Body of pancreas (tissue), 4 donors: Measurements from ENCODE around the gene COX4I1. TPM values are rescaled to one million over a fixed set of nuclear protein-coding genes. Genes with fewer than 3 reads are reported as not detected.

Source experiments
- ATAC-seq: fragments of 150-250 bp; one replicate; pipeline ENCODE4 v1.9.1; 2016
- DNase-seq, 4 donors: peaks; one replicate each; pipeline ENCODE4 v3.0.0-alpha.2; 2019
- H3K27ac ChIP-seq, 4 donors: fragments of 200-600 bp; sonication (generic); 1 replicate in 3 of 4; 2 replicates in 1 of 4; pipeline versions ENCODE4 v1.5.1 to v1.6.1; 2016 to 2019; ENCODE audit warnings: mild to moderate bottlenecking in 1 of 4, mixed read lengths in 1 of 4, moderate library complexity in 1 of 4
- H3K27me3 ChIP-seq, 2 donors: fragments of 200-600 bp; sonication (generic); one replicate each; pipeline ENCODE4 v1.6.0; 2016; ENCODE audit warnings: mild to moderate bottlenecking in 1 of 2
- H3K36me3 ChIP-seq, 2 donors: fragments of 200-600 bp; sonication (generic); replicated peaks in 1 of 2; 2 replicates each; pipeline ENCODE4 v1.5.1; 2016; ENCODE audit warnings: low read depth in 2 of 2; ENCODE audit not compliant: insufficient read depth in 1 of 2
- H3K4me1 ChIP-seq: fragments of 200-600 bp; sonication (generic); one replicate; pipeline ENCODE4 v1.6.0; 2016
- H3K4me3 ChIP-seq, 2 donors: fragments of 200-600 bp; sonication (generic); 1 replicate in 1 of 2; 2 replicates in 1 of 2; pipeline ENCODE4 v1.5.1; 2016 to 2019
- H3K9me3 ChIP-seq, 3 donors: fragments of 200-600 bp; sonication (generic); 1 replicate in 2 of 3; 2 replicates in 1 of 3; pipeline ENCODE4 v1.5.1; 2016
- POLR2A ChIP-seq, 3 donors: fragments of 450-650 bp; IDR thresholded peaks; one replicate each; pipeline ENCODE4 v1.6.1; 2016; ENCODE audit warnings: antibody characterized with exemption in 3 of 3, mild to moderate bottlenecking in 2 of 3
- WGBS, 2 donors: methylation state at CpG; one replicate each; pipeline ENCODE4 v1.1.5; 2017; 5-methylcytosine and 5-hydroxymethylcytosine counted together
- intact Hi-C: fragments of 100-400 bp; cut with DNase I; formaldehyde crosslinking; loops from one replicate; pipeline ENCODE4 v1.15.1; 2023
- total RNA-seq, 2 donors: library from RNA; depleted of rRNA; stranded (reverse); fragments of >200 nt; gene quantifications; one replicate each; pipeline ENCODE4 v1.1.0, GENCODE V29; 2016
- TF ChIP-seq, protein P1 (sequence below), 7 experiments: fragments of 450-650 bp in 4 of 7; fragments of 200-600 bp in 3 of 7; sonication (generic) in 3 of 7; IDR thresholded peaks; one replicate each; pipeline ENCODE4 v1.5.1; 2016 to 2019; ENCODE audit warnings: antibody characterized with exemption in 7 of 7

Gene COX4I1
- total RNA-seq, 2 donors from 2014 or later, result 259 to 291 TPM

- WGBS, 2 donors, result 75 to 80% methylated on average over 6 of the region's 6 CpGs
- no peak overlapping the region for H3K27ac ChIP-seq
- H3K9me3 ChIP-seq, result no peaks in the 10 kb centered on the region
These were observed 25.4 kb upstream of the COX4I1 start for GRCh38 chr16:85774136-85774535.

GRCh38 chr16:85774811-85775210 lies 24.7 kb upstream of the COX4I1 start:
- no peaks in the 10 kb centered on the region for H3K9me3 ChIP-seq
- no peak overlapping the region for H3K4me3 ChIP-seq
- peaks cover 0 to 8% of the 10 kb centered on the region in 2 donors for H3K36me3 ChIP-seq
- ATAC-seq (no peak), DNase-seq (no peak)
- H3K4me1 ChIP-seq, result no peaks in the 10 kb centered on the region
- 69 to 83% methylated on average over 4 to 8 of the region's 8 CpGs for WGBS, 2 donors
- TF ChIP-seq, protein P1, sequence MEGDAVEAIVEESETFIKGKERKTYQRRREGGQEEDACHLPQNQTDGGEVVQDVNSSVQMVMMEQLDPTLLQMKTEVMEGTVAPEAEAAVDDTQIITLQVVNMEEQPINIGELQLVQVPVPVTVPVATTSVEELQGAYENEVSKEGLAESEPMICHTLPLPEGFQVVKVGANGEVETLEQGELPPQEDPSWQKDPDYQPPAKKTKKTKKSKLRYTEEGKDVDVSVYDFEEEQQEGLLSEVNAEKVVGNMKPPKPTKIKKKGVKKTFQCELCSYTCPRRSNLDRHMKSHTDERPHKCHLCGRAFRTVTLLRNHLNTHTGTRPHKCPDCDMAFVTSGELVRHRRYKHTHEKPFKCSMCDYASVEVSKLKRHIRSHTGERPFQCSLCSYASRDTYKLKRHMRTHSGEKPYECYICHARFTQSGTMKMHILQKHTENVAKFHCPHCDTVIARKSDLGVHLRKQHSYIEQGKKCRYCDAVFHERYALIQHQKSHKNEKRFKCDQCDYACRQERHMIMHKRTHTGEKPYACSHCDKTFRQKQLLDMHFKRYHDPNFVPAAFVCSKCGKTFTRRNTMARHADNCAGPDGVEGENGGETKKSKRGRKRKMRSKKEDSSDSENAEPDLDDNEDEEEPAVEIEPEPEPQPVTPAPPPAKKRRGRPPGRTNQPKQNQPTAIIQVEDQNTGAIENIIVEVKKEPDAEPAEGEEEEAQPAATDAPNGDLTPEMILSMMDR (IDR thresholded peaks at IDR 0.05), result no peak
- TF ChIP-seq POLR2A (IDR thresholded peaks at IDR 0.05), result no peak
- H3K27me3 ChIP-seq, result no peaks in the 10 kb centered on the region
- intact Hi-C loops, result no loop called here
- no peak overlapping the region for H3K27ac ChIP-seq

More at GRCh38 chr16:85774136-85774535, 25.4 kb upstream of the COX4I1 start:
- no peak for DNase-seq
- no peak for TF ChIP-seq POLR2A (IDR thresholded peaks at IDR 0.05)
- TF ChIP-seq, protein P1 (IDR thresholded peaks at IDR 0.05), result no peak
- intact Hi-C loops, result no loop called here
- no peak for ATAC-seq
- Histone ChIP-seq H3K27me3 (no peaks in the 10 kb centered on the region), H3K4me3 (no peak overlapping the region), H3K36me3 (peaks cover 0 to 4% of the 10 kb centered on the region in 2 donors), H3K4me1 (no peaks in the 10 kb centered on the region)

- no peak for TF ChIP-seq POLR2A (IDR thresholded peaks at IDR 0.05)
- TF ChIP-seq, protein P1 (IDR thresholded peaks at IDR 0.05), result no peak
- WGBS, 2 donors, result 64 to 84% methylated on average over 4 of the region's 4 CpGs
- Histone ChIP-seq H3K27me3 (no peaks in the 10 kb centered on the region), H3K36me3 (peaks cover 0 to 16% of the 10 kb centered on the region in 2 donors), H3K4me1 (peaks cover 11% of the 10 kb centered on the region), H3K9me3 (no peaks in the 10 kb centered on the region), H3K27ac (no peak overlapping the region), H3K4me3 (no peak overlapping the region)
- ATAC-seq (no peak), DNase-seq (no peak)
- intact Hi-C loops, result no loop called here
These were observed 21.7 kb upstream of the COX4I1 start for GRCh38 chr16:85777583-85778310.

- WGBS, 2 donors, result 77 to 84% methylated on average over 12 of the region's 12 CpGs
- H3K27ac ChIP-seq, result no peak overlapping the region
- no peak overlapping the region for H3K4me3 ChIP-seq
- intact Hi-C loops, result no loop called here
- peaks cover 0 to 16% of the 10 kb centered on the region in 2 donors for H3K36me3 ChIP-seq
- peaks cover 11% of the 10 kb centered on the region for H3K4me1 ChIP-seq
- DNase-seq, result no peak
- TF ChIP-seq, protein P1 (IDR thresholded peaks at IDR 0.05), result no peak
- no peak for TF ChIP-seq POLR2A (IDR thresholded peaks at IDR 0.05)
- H3K27me3 ChIP-seq, result no peaks in the 10 kb centered on the region
- ATAC-seq, result no peak
- H3K9me3 ChIP-seq, result no peaks in the 10 kb centered on the region
These were observed 20.6 kb upstream of the COX4I1 start for GRCh38 chr16:85778873-85779272.

DNA sequence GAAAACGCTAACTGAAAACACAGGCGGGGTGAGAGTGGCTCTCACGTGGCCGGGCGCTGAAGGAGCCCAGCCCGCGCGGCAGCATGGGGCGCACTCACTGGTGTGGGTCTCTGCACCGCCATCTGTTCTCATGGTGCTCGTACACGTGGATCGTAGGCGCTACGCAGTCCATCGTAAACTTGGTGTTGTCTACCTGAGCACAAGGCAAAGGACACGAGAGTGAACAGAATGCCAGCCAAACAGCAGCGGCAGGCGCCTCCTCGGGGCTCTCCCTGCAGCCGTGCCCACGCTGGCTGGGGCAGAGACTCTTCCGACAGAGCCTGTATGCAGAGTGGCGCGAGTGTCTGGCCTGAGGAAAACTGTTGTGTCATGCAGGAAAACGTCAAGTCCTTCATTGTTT lies 19.2 kb upstream of the COX4I1 start:
- no peak for TF ChIP-seq POLR2A (IDR thresholded peaks at IDR 0.05)
- TF ChIP-seq, protein P1 (IDR thresholded peaks at IDR 0.05), result no peak
- Histone ChIP-seq H3K36me3 (peaks cover 0 to 16% of the 10 kb centered on the region in 2 donors), H3K27me3 (no peaks in the 10 kb centered on the region), H3K27ac (no peak overlapping the region), H3K9me3 (no peaks in the 10 kb centered on the region), H3K4me3 (no peak overlapping the region), H3K4me1 (peaks cover 11% of the 10 kb centered on the region)
- no peak for ATAC-seq
- WGBS, 2 donors, result 89 to 92% methylated on average over 26 of the region's 26 CpGs
- DNase-seq, result no peak
- intact Hi-C loops, result no loop called here
